Hepatocyte (in vitro differentiated cells): ENCODE measurements around the gene NPB. TPM values are rescaled to one million over a fixed set of nuclear protein-coding genes. Genes with fewer than 3 reads are reported as not detected.

Experiments used
- DNase-seq: peaks from one replicate; pipeline ENCODE4 v3.0.0-alpha.2; 2016; ENCODE audit warnings: low spot score
- H2AFZ ChIP-seq: fragments of 200-600 bp; sonication (generic); 2 replicates; pipeline ENCODE4 v1.6.0; 2016; ENCODE audit warnings: antibody characterized with exemption, mild to moderate bottlenecking
- H3K27ac ChIP-seq: fragments of 200-600 bp; sonication (generic); 2 replicates; pipeline ENCODE4 v1.5.1; 2016; ENCODE audit warnings: mild to moderate bottlenecking
- H3K27me3 ChIP-seq: fragments of 200-600 bp; sonication (generic); 2 replicates; pipeline ENCODE4 v1.6.1; 2016
- H3K36me3 ChIP-seq: fragments of 200-600 bp; sonication (generic); replicated peaks from 2 replicates; pipeline ENCODE4 v1.5.1; 2016; ENCODE audit warnings: low read depth; ENCODE audit not compliant: insufficient read depth
- H3K4me1 ChIP-seq: fragments of 200-600 bp; sonication (generic); 2 replicates; pipeline ENCODE4 v1.5.1; 2016; ENCODE audit warnings: mild to moderate bottlenecking, moderate library complexity; ENCODE audit not compliant: insufficient read depth
- H3K4me2 ChIP-seq: fragments of 200-600 bp; sonication (generic); 2 replicates; pipeline ENCODE4 v1.6.0; 2016
- H3K4me3 ChIP-seq: fragments of 200-600 bp; sonication (generic); 2 replicates; pipeline ENCODE4 v1.5.1; 2016; ENCODE audit warnings: mild to moderate bottlenecking
- H3K79me2 ChIP-seq: fragments of 200-600 bp; sonication (generic); 2 replicates; pipeline ENCODE4 v1.6.0; 2017; ENCODE audit warnings: mild to moderate bottlenecking
- H3K9me2 ChIP-seq: fragments of 200-600 bp; sonication (generic); replicated peaks from 2 replicates; pipeline ENCODE4 v1.6.0; 2017; ENCODE audit warnings: mild to moderate bottlenecking; ENCODE audit not compliant: insufficient read depth
- H3K9me3 ChIP-seq: fragments of 200-600 bp; sonication (generic); 2 replicates; pipeline ENCODE4 v1.5.1; 2016; ENCODE audit warnings: low read depth, mild to moderate bottlenecking
- H4K20me1 ChIP-seq: fragments of 200-600 bp; sonication (generic); 2 replicates; pipeline ENCODE4 v1.6.0; 2016; ENCODE audit warnings: mild to moderate bottlenecking; ENCODE audit not compliant: insufficient read depth, poor library complexity, severe bottlenecking
- CTCF ChIP-seq: fragments of 200-600 bp; sonication (generic); IDR thresholded peaks from 2 replicates; pipeline ENCODE4 v1.5.1; 2016; ENCODE audit warnings: antibody characterized with exemption, mild to moderate bottlenecking; ENCODE audit not compliant: poor library complexity
- EZH2 ChIP-seq: fragments of 200-600 bp; sonication (generic); IDR thresholded peaks from 2 replicates; pipeline ENCODE4 v1.6.1; 2016; ENCODE audit warnings: antibody characterized with exemption, mild to moderate bottlenecking, borderline replicate concordance
- EZH2phosphoT487 ChIP-seq: fragments of 200-600 bp; sonication (generic); IDR thresholded peaks from one replicate; pipeline ENCODE4 v1.6.1; 2018; ENCODE audit warnings: antibody characterized with exemption, mild to moderate bottlenecking, low read depth, moderate library complexity; ENCODE audit not compliant: unreplicated experiment, severe bottlenecking
- WGBS: methylation state at CpG from one replicate; pipeline ENCODE4 v1.1.6; 2016; ENCODE audit warnings: low lambda C conversion rate; ENCODE audit errors: missing lambda C conversion rate; 5-methylcytosine and 5-hydroxymethylcytosine counted together
- polyA plus RNA-seq: library from polyadenylated mRNA; unstranded; fragments of >200 nt; fragmentation: Nextera tagmentation; extraction: Ambion mirVana; gene quantifications from 2 replicates; pipeline ENCODE4 v1.2.1, GENCODE V29; 2016
- total RNA-seq: library from RNA; depleted of rRNA; stranded (reverse); fragments of >200 nt; gene quantifications from 2 replicates; pipeline ENCODE4 v1.2.3, GENCODE V29; 2014

Gene NPB
- total and polyA plus RNA-seq, 2 experiments from 2014 or later = 0.47 to 2.2 TPM

GRCh38 chr17:81903896-81904599 lies 2.0 kb downstream of the NPB start:
- TF ChIP-seq EZH2 = no peak
- no peak for TF ChIP-seq EZH2phosphoT487
- TF ChIP-seq CTCF = no peak
- Histone ChIP-seq H3K4me3 (no peak overlapping the region), H2AFZ (no peak overlapping the region), H3K9me3 (no peaks in the 10 kb centered on the region), H4K20me1 (peaks cover 3% of the 10 kb centered on the region), H3K4me1 (peaks cover 11% of the 10 kb centered on the region), H3K27me3 (no peaks in the 10 kb centered on the region), H3K4me2 (no peak overlapping the region), H3K27ac (no peak overlapping the region), H3K9me2 (no peaks in the 10 kb centered on the region), H3K36me3 (no peaks in the 10 kb centered on the region), H3K79me2 (peaks cover 7% of the 10 kb centered on the region)
- 96% methylated on average over 24 of the region's 24 CpGs for WGBS
- DNase-seq = no peak

- TF ChIP-seq EZH2phosphoT487 (no peak), EZH2 (no peak), CTCF (no peak)
- Histone ChIP-seq H2AFZ (no peak overlapping the region), H3K27ac (no peak overlapping the region), H3K4me1 (peaks cover 16% of the 10 kb centered on the region), H4K20me1 (peaks cover 4% of the 10 kb centered on the region), H3K9me2 (no peaks in the 10 kb centered on the region), H3K4me3 (no peak overlapping the region), H3K27me3 (no peaks in the 10 kb centered on the region), H3K79me2 (peaks cover 15% of the 10 kb centered on the region), H3K9me3 (no peaks in the 10 kb centered on the region), H3K36me3 (no peaks in the 10 kb centered on the region), H3K4me2 (no peak overlapping the region)
- 92% methylated on average over 28 of the region's 28 CpGs for WGBS
- no peak for DNase-seq
Observed at GRCh38 chr17:81904600-81905423, 2.8 kb downstream of the NPB start.

DNA sequence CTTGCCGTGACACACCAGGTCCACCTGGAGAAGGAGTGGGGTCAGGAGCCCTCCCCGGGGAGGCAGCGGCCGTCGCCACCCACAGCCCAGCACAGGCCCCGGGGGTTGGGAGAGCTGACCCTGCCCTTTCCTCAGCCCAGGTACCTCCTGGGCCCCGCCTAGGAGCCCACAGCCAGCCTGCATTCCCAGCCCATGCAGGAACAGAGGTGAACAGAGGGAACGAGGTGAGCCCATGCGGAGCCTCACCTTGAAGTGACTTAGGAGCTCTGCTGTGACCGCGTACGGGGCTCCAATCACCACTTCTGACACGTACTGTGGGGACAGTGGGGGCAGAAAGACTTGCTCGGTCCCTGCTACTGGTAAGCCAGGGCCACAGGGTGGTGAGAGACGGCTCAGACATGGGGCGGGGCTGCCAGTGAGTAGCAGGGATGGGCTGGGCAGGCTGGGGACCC lies 3.4 kb downstream of the NPB start:
- peaks cover 22% of the 10 kb centered on the region for H3K4me1 ChIP-seq
- H3K4me2 ChIP-seq = no peak overlapping the region
- H3K27me3 ChIP-seq = no peaks in the 10 kb centered on the region
- TF ChIP-seq EZH2phosphoT487 (no peak), EZH2 (no peak), CTCF (no peak)
- no peak for DNase-seq
- H3K27ac ChIP-seq = no peak overlapping the region
- H3K79me2 ChIP-seq = peaks cover 18% of the 10 kb centered on the region
- H2AFZ ChIP-seq = no peak overlapping the region
- H3K36me3 ChIP-seq = no peaks in the 10 kb centered on the region
- H3K4me3 ChIP-seq = no peak overlapping the region
- H4K20me1 ChIP-seq = peaks cover 7% of the 10 kb centered on the region
- 96% methylated on average over 16 of the region's 16 CpGs for WGBS
- no peaks in the 10 kb centered on the region for H3K9me3 ChIP-seq
- H3K9me2 ChIP-seq = no peaks in the 10 kb centered on the region
